ENCODE data around the gene CELA3A. TPM values are rescaled to one million over a fixed set of nuclear protein-coding genes. Genes with fewer than 3 reads are reported as not detected.
"Not testable (repeated sequence)": the region's sequence is repeated elsewhere in the genome, so short reads cannot be mapped to it uniquely, and the experiment has no call there.

Gene CELA3A
- total and polyA plus RNA-seq, 10 of the 15 experiments (the other 5 are each of a cell fraction or from before 2014, with no cell fraction given): 7.6 TPM; not detected in 9

GRCh38 chr1:21998624-21999294 lies 2.7 kb upstream of the CELA3A start:
- POLR2A ChIA-PET; H3K9ac ChIP-seq (ENCODE audit: control insufficient read depth, insufficient read depth, low read length); H3K4me1 ChIP-seq (ENCODE audit: control insufficient read depth, insufficient read depth, low read length); DNase-seq (ENCODE audit: low read depth, low spot score); H2AFZ ChIP-seq (ENCODE audit: control insufficient read depth, low read depth, low read length); ATAC-seq; H3K79me2 ChIP-seq (ENCODE audit: control insufficient read depth, insufficient read depth, low read length); in situ Hi-C loops (cut with MboI); H3K36me3 ChIP-seq (ENCODE audit: control insufficient read depth in 2 of 2, insufficient read depth in 2 of 2, low read length in 1 of 2); SMC1A ChIA-PET (ENCODE audit: uncharacterized antibody, unreplicated experiment); FAIRE-seq; intact Hi-C loops (cut with micrococcal nuclease; ENCODE audit: unreplicated experiment); H3K4me3 ChIP-seq; H3K27ac ChIP-seq (ENCODE audit: control insufficient read depth, insufficient read depth); H3K4me2 ChIP-seq (ENCODE audit: control insufficient read depth, insufficient read depth); H3K27me3 ChIP-seq (replicated peaks in 1 of 2; ENCODE audit: control insufficient read depth in 2 of 2, insufficient read depth in 2 of 2, low read length in 1 of 2); H4K20me1 ChIP-seq (ENCODE audit: control insufficient read depth, insufficient read depth); RAD21 ChIA-PET (ENCODE audit: unreplicated experiment); H3K9me3 ChIP-seq (replicated peaks; ENCODE audit: control insufficient read depth, insufficient read depth, low read length); CTCF ChIA-PET; BruUV-seq (replicated peaks): not testable (repeated sequence)
- 29% methylated on average over 4 of the region's 15 CpGs for WGBS (ENCODE audit: insufficient coverage, insufficient replicate concordance, low lambda C conversion rate, missing lambda C conversion rate)

DNA sequence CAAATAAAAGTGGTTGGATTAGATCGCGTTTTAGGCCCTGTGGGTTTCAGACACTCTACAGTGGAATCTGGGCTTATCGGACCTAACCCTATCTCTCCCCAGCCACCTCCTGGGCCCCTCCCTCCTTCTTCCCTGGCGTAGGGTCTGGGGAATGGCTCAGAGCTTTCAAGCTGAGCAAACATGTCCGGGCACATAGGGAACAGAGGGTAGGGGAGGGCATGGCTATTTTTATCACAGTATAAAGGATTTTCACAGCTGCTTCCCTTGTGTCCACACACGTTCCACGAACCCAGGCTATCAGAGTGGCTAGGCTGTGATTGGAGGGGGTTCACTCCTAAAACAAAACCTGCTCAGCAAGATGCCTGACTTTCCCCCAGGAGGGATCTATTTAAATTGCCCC lies 1.8 kb upstream of the CELA3A start:
- FAIRE-seq, POLR2A ChIA-PET: not testable (repeated sequence)

DNA sequence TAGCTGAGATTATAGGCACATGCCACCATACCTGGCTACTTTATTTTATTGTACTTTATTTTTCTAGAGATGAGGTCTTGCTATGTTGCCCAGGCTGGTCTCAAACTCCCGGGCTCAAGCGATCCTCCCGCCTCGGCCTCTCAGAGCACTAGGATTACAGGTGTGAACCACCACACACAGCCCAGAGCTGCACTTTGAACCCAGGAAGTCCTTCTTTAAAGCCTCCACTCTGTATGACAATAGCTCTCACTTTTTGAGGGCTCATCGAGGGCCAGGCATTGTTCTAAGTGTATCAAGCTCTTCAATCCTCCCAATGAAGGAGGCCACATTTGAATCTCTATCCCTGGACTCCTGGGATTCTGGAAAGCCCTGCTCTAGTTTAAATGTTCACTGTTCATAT lies 1.0 kb downstream of the CELA3A start:
- intact Hi-C loops (cut with micrococcal nuclease; ENCODE audit: unreplicated experiment); POLR2A ChIA-PET; RAD21 ChIA-PET (ENCODE audit: unreplicated experiment); H2AFZ ChIP-seq (ENCODE audit: control insufficient read depth, low read depth, low read length); FAIRE-seq; H3K79me2 ChIP-seq (ENCODE audit: control insufficient read depth, insufficient read depth, low read length); H3K4me1 ChIP-seq (ENCODE audit: control insufficient read depth, insufficient read depth, low read length); H3K27me3 ChIP-seq (replicated peaks in 1 of 2; ENCODE audit: control insufficient read depth in 2 of 2, insufficient read depth in 2 of 2, low read length in 1 of 2); ATAC-seq; BruUV-seq (replicated peaks); H3K27ac ChIP-seq (ENCODE audit: control insufficient read depth, insufficient read depth); H3K4me3 ChIP-seq; H3K9ac ChIP-seq (ENCODE audit: control insufficient read depth, insufficient read depth, low read length); DNase-seq (ENCODE audit: low read depth, low spot score); SMC1A ChIA-PET (ENCODE audit: uncharacterized antibody, unreplicated experiment); H4K20me1 ChIP-seq (ENCODE audit: control insufficient read depth, insufficient read depth); H3K4me2 ChIP-seq (ENCODE audit: control insufficient read depth, insufficient read depth); H3K9me3 ChIP-seq (replicated peaks; ENCODE audit: control insufficient read depth, insufficient read depth, low read length); CTCF ChIA-PET; H3K36me3 ChIP-seq (ENCODE audit: control insufficient read depth in 2 of 2, insufficient read depth in 2 of 2, low read length in 1 of 2): not testable (repeated sequence)
- WGBS (ENCODE audit: insufficient coverage, insufficient replicate concordance, low lambda C conversion rate, missing lambda C conversion rate): 49% methylated on average over 5 of the region's 5 CpGs
- in situ Hi-C loops (cut with MboI): loop anchor here (10.0 kb wide), 1 partner anchor 412 kb away; no protein-coding TSS in a partner anchor

More for the DNA sequence above, 1.8 kb upstream of the CELA3A start:
- DNase-seq (ENCODE audit: low read depth, low spot score); H3K4me2 ChIP-seq (ENCODE audit: control insufficient read depth, insufficient read depth); ATAC-seq; H3K4me1 ChIP-seq (ENCODE audit: control insufficient read depth, insufficient read depth, low read length); H3K79me2 ChIP-seq (ENCODE audit: control insufficient read depth, insufficient read depth, low read length); H3K9ac ChIP-seq (ENCODE audit: control insufficient read depth, insufficient read depth, low read length); H3K4me3 ChIP-seq; CTCF ChIA-PET; BruUV-seq (replicated peaks); H3K27ac ChIP-seq (ENCODE audit: control insufficient read depth, insufficient read depth); H3K9me3 ChIP-seq (replicated peaks; ENCODE audit: control insufficient read depth, insufficient read depth, low read length); intact Hi-C loops (cut with micrococcal nuclease; ENCODE audit: unreplicated experiment); H3K36me3 ChIP-seq (ENCODE audit: control insufficient read depth in 2 of 2, insufficient read depth in 2 of 2, low read length in 1 of 2); H2AFZ ChIP-seq (ENCODE audit: control insufficient read depth, low read depth, low read length); SMC1A ChIA-PET (ENCODE audit: uncharacterized antibody, unreplicated experiment); H4K20me1 ChIP-seq (ENCODE audit: control insufficient read depth, insufficient read depth); RAD21 ChIA-PET (ENCODE audit: unreplicated experiment); H3K27me3 ChIP-seq (replicated peaks in 1 of 2; ENCODE audit: control insufficient read depth in 2 of 2, insufficient read depth in 2 of 2, low read length in 1 of 2): not testable (repeated sequence)
- in situ Hi-C loops (cut with MboI): loop anchor here (10.0 kb wide), 1 partner anchor 415 kb away; no protein-coding TSS in a partner anchor
- WGBS (ENCODE audit: insufficient coverage, insufficient replicate concordance, low lambda C conversion rate, missing lambda C conversion rate): 60% methylated on average over 5 of the region's 7 CpGs

DNA sequence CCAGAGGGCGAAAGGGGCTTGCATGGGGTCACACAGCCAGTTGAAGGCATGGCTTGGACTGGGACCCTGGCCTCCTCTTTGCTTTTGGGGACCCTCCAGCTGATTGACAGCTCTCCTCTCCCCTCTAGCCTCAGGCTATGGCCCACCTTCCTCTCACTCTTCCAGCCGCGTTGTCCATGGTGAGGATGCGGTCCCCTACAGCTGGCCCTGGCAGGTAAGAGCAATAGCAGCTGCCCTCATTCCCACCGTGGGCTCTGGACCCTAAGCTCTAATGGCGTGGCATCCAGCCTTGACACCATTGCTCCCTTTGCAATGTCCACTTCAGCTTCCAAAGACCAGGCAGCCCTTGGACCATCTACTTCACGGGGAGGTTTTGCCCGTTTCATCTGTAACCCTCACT lies 1.4 kb downstream of the CELA3A start:
- H2AFZ ChIP-seq (ENCODE audit: control insufficient read depth, low read depth, low read length); CTCF ChIA-PET; H3K27me3 ChIP-seq (replicated peaks in 1 of 2; ENCODE audit: control insufficient read depth in 2 of 2, insufficient read depth in 2 of 2, low read length in 1 of 2); RAD21 ChIA-PET (ENCODE audit: unreplicated experiment); H3K4me1 ChIP-seq (ENCODE audit: control insufficient read depth, insufficient read depth, low read length); SMC1A ChIA-PET (ENCODE audit: uncharacterized antibody, unreplicated experiment); DNase-seq (ENCODE audit: low read depth, low spot score); BruUV-seq (replicated peaks); FAIRE-seq; H3K36me3 ChIP-seq (ENCODE audit: control insufficient read depth in 2 of 2, insufficient read depth in 2 of 2, low read length in 1 of 2); ATAC-seq; H4K20me1 ChIP-seq (ENCODE audit: control insufficient read depth, insufficient read depth); H3K9ac ChIP-seq (ENCODE audit: control insufficient read depth, insufficient read depth, low read length); H3K4me3 ChIP-seq; H3K4me2 ChIP-seq (ENCODE audit: control insufficient read depth, insufficient read depth); H3K79me2 ChIP-seq (ENCODE audit: control insufficient read depth, insufficient read depth, low read length); POLR2A ChIA-PET; intact Hi-C loops (cut with micrococcal nuclease; ENCODE audit: unreplicated experiment); H3K27ac ChIP-seq (ENCODE audit: control insufficient read depth, insufficient read depth); H3K9me3 ChIP-seq (replicated peaks; ENCODE audit: control insufficient read depth, insufficient read depth, low read length): not testable (repeated sequence)
- WGBS (ENCODE audit: insufficient coverage, insufficient replicate concordance, low lambda C conversion rate, missing lambda C conversion rate): 27% methylated on average over 7 of the region's 8 CpGs
- in situ Hi-C loops (cut with MboI): loop anchor here (10.0 kb wide), 1 partner anchor 412 kb away; no protein-coding TSS in a partner anchor

Data from GM12878 (cell line).